Breast epithelium (tissue), 4 donors: Measurements from ENCODE around the gene COA8. TPM values are rescaled to one million over a fixed set of nuclear protein-coding genes. Genes with fewer than 3 reads are reported as not detected.

Experiments
- DNase-seq, 2 donors: peaks; one replicate each; pipeline ENCODE4 v3.0.0-alpha.2; 2019; ENCODE audit warnings: low spot score in 2 of 2
- H3K27ac ChIP-seq, 2 donors: fragments of 200-600 bp; sonication (generic) in 1 of 2; one replicate each; pipeline ENCODE4 v1.5.1; 2016 to 2019; ENCODE audit warnings: mild to moderate bottlenecking in 1 of 2
- H3K27me3 ChIP-seq, 2 donors: fragments of 200-600 bp; sonication (generic) in 1 of 2; one replicate each; pipeline versions ENCODE4 v1.5.1 to v1.6.0; 2017 to 2019; ENCODE audit warnings: control low read depth in 1 of 2, mild to moderate bottlenecking in 1 of 2
- H3K36me3 ChIP-seq: fragments of 200-600 bp; one replicate; pipeline ENCODE4 v1.5.1; 2019
- H3K4me1 ChIP-seq, 2 donors: fragments of 200-600 bp; sonication (generic); one replicate each; pipeline ENCODE4 v1.5.1; 2016 to 2019; ENCODE audit warnings: control low read depth in 1 of 2
- H3K4me3 ChIP-seq, 3 donors: fragments of 200-600 bp; sonication (generic); 1 replicate in 2 of 3; 2 replicates in 1 of 3; pipeline ENCODE4 v1.5.1; 2016 to 2019; ENCODE audit warnings: mild to moderate bottlenecking in 3 of 3, moderate library complexity in 2 of 3
- H3K9me3 ChIP-seq, 2 donors: fragments of 200-600 bp; sonication (generic) in 1 of 2; one replicate each; pipeline ENCODE4 v1.5.1; 2016 to 2019; ENCODE audit warnings: control low read depth in 1 of 2
- POLR2A ChIP-seq: fragments of 450-650 bp; IDR thresholded peaks from one replicate; pipeline ENCODE4 v1.6.1; 2016; ENCODE audit warnings: antibody characterized with exemption, mild to moderate bottlenecking, moderate library complexity
- POLR2AphosphoS5 ChIP-seq, 3 donors: sonication (generic); formaldehyde crosslinking; IDR thresholded peaks; one replicate each; pipeline ENCODE4 v1.6.1; 2017; ENCODE audit warnings: antibody characterized with exemption in 3 of 3
- intact Hi-C: fragments of 100-400 bp; cut with DNase I; formaldehyde crosslinking; loops from one replicate; pipeline ENCODE4 v1.15.1; 2023; ENCODE audit warnings: low total_unique reads
- total RNA-seq, 3 donors: library from RNA; depleted of rRNA; stranded (reverse); fragments of >200 nt; gene quantifications; one replicate each; pipeline ENCODE4 v1.1.0, GENCODE V29; 2016
- TF ChIP-seq, protein P1 (sequence below), 3 donors: fragments of 450-650 bp; IDR thresholded peaks; one replicate each; pipeline ENCODE4 v1.5.1; 2016 to 2017; ENCODE audit warnings: antibody characterized with exemption in 3 of 3, mild to moderate bottlenecking in 3 of 3, moderate library complexity in 3 of 3

Gene COA8
- total RNA-seq, 3 donors from 2014 or later = 26.5 to 41.9 (median 27.2) TPM

DNA sequence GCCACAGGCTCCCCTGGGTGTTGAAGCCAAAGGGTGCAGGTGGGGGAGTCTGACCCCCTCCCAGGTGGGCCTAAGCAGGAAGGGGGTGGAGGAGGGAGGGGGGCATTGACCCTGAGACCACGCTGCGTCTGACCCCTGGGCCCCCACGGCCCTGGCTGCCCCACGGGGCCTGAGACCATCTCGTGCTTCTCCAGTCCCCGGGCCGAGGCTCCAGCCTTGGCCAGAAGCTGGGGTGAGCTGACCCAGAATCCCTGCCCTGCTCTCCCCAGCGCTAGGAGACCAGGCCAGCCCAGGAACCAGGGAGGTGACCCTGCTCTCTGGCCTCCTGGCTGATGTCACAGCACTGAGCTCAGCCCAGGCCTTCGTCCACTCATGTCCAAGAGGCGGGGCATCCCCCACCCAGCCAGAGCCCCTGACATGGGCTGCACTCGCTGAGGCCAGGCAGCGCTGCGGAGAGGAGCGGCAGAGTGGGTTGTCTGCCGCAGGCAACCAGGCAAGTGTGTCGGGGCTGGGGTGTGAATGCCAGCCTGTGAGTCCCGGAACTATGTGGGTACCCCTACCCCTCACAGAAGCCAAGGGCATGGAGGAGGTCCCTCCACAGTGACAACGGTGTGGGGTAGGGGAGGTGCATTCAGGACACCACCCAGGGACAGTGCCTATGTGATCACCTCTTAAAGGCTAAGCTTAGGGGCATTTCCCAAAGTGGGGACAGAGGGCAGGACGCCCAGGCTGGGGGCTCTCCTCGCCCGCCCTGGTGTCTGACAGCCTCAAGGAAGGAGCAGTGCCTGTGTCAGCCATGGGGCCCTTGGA, 27.5 kb upstream of the COA8 start:
- TF ChIP-seq POLR2A (no peak), POLR2AphosphoS5 (IDR thresholded peaks at IDR 0.05) (no peak)
- TF ChIP-seq, protein P1, sequence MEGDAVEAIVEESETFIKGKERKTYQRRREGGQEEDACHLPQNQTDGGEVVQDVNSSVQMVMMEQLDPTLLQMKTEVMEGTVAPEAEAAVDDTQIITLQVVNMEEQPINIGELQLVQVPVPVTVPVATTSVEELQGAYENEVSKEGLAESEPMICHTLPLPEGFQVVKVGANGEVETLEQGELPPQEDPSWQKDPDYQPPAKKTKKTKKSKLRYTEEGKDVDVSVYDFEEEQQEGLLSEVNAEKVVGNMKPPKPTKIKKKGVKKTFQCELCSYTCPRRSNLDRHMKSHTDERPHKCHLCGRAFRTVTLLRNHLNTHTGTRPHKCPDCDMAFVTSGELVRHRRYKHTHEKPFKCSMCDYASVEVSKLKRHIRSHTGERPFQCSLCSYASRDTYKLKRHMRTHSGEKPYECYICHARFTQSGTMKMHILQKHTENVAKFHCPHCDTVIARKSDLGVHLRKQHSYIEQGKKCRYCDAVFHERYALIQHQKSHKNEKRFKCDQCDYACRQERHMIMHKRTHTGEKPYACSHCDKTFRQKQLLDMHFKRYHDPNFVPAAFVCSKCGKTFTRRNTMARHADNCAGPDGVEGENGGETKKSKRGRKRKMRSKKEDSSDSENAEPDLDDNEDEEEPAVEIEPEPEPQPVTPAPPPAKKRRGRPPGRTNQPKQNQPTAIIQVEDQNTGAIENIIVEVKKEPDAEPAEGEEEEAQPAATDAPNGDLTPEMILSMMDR (IDR thresholded peaks at IDR 0.05) = no peak
- Histone ChIP-seq H3K4me1 (peaks cover 9% of the 10 kb centered on the region in 2 donors), H3K36me3 (no peaks in the 10 kb centered on the region), H3K27ac (no peak overlapping the region), H3K4me3 (no peak overlapping the region), H3K27me3 (no peaks in the 10 kb centered on the region), H3K9me3 (no peaks in the 10 kb centered on the region)
- DNase-seq = no peak
- intact Hi-C loops = no loop called here

DNA sequence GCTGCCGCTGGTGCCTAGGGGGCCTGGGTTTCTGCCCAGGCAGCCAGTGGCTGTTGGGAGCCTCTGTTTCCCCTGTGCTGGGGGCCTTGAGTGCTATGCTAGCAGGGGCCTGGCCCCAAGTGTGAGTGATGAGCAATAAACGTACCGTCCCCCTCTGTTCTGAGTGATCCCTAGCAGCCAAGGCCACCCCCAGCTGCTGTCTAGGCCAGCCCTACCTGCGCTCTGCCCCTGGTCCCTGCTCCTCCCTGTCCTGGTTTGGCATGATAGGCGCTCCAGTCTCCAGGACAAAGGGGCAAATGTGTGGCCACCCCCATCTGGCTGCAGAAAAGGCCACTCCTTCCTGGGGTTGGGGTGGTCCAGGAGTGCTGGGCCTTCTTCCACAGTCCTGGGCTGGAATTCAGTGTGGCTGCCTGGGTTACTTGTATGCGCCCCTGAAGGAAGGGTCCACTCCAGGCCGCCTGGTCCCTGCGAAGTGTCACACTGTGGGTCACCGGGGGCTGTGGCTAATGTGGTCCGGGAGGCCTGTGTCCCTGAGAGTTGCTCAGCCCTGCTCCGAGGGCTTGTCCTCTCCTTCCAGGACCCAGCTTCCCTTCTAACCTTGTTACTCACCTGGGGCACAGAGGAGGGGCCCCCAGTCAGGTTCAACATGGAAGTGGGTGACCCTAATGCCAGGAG, 26.7 kb upstream of the COA8 start:
- Histone ChIP-seq H3K4me3 (no peak overlapping the region), H3K9me3 (no peaks in the 10 kb centered on the region), H3K36me3 (no peaks in the 10 kb centered on the region), H3K27ac (no peak overlapping the region), H3K4me1 (peaks cover 11 to 13% of the 10 kb centered on the region in 2 donors), H3K27me3 (no peaks in the 10 kb centered on the region)
- DNase-seq = no peak
- intact Hi-C loops = no loop called here
- TF ChIP-seq POLR2A (no peak), POLR2AphosphoS5 (IDR thresholded peaks at IDR 0.05) (no peak)
- TF ChIP-seq, protein P1 (IDR thresholded peaks at IDR 0.05) = no peak

DNA sequence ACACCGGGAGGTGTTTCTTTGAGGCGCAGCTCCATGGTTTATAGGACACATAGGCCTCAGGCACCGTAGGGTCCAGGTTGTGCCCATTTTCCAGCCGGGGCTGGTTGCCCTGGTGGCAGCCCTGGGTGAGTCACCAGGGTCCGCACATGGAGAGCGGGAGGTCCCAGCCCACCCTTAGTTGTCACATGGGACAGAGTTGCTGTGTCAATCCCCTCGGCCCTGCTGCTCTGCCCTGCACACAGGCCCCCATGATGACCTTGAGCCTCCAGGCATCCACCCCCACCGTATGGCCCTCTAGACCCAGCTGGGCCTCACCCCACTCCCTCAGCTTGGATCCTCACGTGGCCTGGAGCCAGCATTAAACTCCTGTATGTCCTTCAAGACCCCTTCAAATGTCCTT, 26.1 kb upstream of the COA8 start:
- intact Hi-C loops = no loop called here
- Histone ChIP-seq H3K4me1 (peaks cover 11 to 20% of the 10 kb centered on the region in 2 donors), H3K27ac (no peak overlapping the region), H3K9me3 (no peaks in the 10 kb centered on the region), H3K4me3 (no peak overlapping the region), H3K27me3 (no peaks in the 10 kb centered on the region), H3K36me3 (no peaks in the 10 kb centered on the region)
- no peak for DNase-seq
- TF ChIP-seq POLR2AphosphoS5 (IDR thresholded peaks at IDR 0.05) (no peak), POLR2A (no peak)
- TF ChIP-seq, protein P1 (IDR thresholded peaks at IDR 0.05) = no peak

DNA sequence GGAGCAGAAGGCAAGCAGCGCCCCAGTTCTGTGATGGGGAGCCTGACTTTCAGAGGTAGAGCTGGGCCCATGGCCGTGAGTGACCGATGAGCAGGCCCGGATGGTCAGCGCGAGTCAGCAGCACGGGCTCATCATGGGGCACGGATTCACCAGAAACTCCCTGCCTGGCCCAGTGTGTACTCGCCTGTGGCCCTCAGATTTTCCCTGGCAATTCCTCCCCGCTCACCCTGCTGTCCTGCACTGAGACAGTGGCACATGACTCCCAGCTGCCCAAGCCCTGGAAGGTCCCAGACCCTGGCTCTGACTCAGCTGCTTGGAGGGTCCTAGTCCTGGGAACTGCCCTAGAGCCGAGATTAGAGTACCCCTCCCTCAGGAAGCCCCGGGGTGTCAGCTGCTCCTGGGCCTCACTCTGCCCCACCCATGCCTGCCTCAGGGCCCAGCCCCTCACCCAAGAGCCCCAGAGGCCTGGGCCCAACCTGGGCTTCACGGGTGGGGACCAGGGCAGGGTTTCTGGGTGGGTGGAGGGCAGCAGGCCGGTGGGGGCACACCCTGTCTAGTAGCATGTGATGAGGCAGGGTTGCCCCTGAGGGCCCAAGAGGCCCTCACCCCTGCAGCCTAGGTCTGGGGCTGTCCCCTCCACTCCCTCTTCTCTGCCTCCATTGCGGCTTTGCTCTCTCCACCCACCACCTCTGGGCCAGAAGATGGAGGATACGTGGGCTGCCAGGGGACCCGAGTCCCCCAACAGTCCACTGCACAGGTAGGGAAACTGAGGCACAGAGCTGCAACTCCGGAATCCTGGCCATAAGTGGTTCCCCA, 25.4 kb upstream of the COA8 start:
- Histone ChIP-seq H3K4me1 (peaks cover 14 to 21% of the 10 kb centered on the region in 2 donors), H3K9me3 (no peaks in the 10 kb centered on the region), H3K27ac (no peak overlapping the region), H3K4me3 (no peak overlapping the region), H3K36me3 (no peaks in the 10 kb centered on the region), H3K27me3 (no peaks in the 10 kb centered on the region)
- TF ChIP-seq POLR2A = no peak
- no peak for TF ChIP-seq POLR2AphosphoS5 (IDR thresholded peaks at IDR 0.05)
- TF ChIP-seq, protein P1 (IDR thresholded peaks at IDR 0.05) = no peak
- intact Hi-C loops = no loop called here
- DNase-seq = no peak
